Measurements from ENCODE around the gene TMC2. TPM values are rescaled to one million over a fixed set of nuclear protein-coding genes. Genes with fewer than 3 reads are reported as not detected.
"Not testable (repeated sequence)": the region's sequence is repeated elsewhere in the genome, so short reads cannot be mapped to it uniquely, and the experiment has no call there.

Gene TMC2, protein sequence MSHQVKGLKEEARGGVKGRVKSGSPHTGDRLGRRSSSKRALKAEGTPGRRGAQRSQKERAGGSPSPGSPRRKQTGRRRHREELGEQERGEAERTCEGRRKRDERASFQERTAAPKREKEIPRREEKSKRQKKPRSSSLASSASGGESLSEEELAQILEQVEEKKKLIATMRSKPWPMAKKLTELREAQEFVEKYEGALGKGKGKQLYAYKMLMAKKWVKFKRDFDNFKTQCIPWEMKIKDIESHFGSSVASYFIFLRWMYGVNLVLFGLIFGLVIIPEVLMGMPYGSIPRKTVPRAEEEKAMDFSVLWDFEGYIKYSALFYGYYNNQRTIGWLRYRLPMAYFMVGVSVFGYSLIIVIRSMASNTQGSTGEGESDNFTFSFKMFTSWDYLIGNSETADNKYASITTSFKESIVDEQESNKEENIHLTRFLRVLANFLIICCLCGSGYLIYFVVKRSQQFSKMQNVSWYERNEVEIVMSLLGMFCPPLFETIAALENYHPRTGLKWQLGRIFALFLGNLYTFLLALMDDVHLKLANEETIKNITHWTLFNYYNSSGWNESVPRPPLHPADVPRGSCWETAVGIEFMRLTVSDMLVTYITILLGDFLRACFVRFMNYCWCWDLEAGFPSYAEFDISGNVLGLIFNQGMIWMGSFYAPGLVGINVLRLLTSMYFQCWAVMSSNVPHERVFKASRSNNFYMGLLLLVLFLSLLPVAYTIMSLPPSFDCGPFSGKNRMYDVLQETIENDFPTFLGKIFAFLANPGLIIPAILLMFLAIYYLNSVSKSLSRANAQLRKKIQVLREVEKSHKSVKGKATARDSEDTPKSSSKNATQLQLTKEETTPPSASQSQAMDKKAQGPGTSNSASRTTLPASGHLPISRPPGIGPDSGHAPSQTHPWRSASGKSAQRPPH
- total RNA-seq: not detected in 2 replicates

DNA sequence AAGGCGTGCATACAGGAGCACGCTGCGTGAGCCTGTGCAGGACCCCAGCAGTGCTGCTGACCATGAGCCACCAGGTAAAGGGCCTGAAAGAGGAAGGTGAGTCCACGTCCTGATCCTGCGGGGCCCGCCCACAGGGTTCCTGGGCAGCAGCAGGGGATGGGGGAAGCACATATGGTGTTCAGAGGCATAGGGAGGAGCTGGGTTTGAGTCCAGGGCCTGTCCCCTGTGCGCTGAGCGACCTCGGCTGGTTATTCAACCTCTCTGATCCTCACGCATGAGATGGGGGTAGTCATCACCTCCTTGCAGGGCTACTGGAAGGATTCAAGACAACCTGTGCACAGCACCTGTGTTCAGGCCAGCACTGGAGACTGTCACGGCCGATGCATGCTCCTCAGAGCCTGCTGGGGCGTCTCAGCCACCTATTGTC is at the start of gene TMC2:
TMC2 (plus strand) TSS at position 14 of the 427 bp plus-strand sequence; CDS start at position 63, 49 bp downstream.
- DNase-seq (ENCODE audit: extremely low read depth, low read depth, low spot score): no peak

DNA sequence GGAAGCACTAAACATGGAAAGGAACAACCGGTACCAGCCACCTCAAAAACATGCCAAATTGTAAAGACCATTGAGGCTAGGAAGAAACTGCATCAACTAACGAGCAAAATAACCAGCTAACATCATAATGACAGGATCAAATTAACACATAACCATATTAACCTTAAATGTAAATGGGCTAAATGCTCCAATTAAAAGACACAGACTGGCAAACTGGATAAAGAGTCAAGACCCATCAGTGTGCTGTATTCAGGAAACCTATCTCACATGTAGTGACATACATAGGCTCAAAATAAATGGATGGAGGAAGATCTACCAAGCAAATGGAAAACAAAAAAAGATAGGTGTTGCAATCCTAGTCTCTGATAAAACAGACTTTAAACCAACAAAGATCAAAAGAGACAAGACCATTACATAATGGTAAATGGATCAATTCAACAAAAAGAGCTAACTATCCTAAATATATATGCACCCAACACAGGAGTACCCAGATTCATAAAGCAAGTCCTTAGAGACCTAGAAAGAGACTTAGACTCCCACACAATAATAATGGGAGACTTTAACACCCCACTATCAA is 33.5 kb upstream of the TMC2 start:
- DNase-seq (ENCODE audit: extremely low read depth, low read depth, low spot score): not testable (repeated sequence)

DNA sequence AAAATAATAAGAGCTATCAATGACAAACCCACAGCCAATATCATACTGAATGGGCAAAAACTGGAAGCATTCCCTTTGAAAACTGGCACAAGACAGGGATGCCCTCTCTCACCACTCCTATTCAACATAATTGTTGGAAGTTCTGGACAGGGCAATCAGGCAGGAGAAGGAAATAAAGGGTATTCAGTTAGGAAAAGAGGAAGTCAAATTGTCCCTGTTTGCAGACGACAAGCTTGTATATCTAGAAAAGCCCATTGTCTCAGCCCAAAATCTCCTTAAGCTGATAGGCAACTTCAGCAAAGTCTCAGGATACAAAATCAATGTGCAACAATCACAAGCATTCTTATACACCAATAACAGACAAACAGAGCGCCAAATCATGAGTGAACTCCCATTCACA is 31.6 kb upstream of the TMC2 start:
- DNase-seq (ENCODE audit: extremely low read depth, low read depth, low spot score): not testable (repeated sequence)

DNA sequence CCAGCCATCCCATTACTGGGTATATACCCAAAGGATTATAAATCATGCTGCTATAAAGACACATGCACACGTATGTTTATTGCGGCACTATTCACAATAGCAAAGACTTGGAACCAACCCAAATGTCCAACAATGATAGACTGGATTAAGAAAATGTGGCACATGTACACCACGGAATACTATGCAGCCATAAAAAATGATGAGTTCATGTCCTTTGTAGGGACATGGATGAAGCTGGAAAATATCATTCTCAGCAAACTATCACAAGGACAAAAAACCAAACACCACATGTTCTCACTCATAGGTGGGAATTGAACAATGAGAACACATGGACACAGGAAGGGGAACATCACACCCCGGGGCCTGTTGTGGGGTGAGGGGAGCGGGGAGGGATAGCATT is 29.9 kb upstream of the TMC2 start:
- not testable (repeated sequence) for DNase-seq (ENCODE audit: extremely low read depth, low read depth, low spot score)

DNA sequence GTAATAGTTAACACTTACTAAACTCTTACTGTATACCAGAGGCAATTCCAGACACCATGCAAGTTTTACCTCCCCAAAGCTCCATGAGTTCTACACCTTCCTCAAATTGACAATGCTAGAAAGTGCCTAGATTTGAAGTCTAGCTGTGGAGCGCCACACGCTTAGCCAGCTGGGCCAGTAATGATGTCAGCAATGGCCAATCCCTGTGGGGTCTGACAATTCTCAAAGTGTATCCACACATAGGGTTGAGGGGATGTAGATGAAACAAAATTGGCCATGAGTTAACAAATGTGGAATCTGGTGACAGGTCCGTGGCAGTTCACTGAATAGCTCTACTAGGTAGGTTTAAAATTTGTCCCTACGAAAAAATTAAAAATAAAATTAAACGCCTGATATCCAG is 28.9 kb upstream of the TMC2 start:
- no peak for DNase-seq (ENCODE audit: extremely low read depth, low read depth, low spot score)

DNA sequence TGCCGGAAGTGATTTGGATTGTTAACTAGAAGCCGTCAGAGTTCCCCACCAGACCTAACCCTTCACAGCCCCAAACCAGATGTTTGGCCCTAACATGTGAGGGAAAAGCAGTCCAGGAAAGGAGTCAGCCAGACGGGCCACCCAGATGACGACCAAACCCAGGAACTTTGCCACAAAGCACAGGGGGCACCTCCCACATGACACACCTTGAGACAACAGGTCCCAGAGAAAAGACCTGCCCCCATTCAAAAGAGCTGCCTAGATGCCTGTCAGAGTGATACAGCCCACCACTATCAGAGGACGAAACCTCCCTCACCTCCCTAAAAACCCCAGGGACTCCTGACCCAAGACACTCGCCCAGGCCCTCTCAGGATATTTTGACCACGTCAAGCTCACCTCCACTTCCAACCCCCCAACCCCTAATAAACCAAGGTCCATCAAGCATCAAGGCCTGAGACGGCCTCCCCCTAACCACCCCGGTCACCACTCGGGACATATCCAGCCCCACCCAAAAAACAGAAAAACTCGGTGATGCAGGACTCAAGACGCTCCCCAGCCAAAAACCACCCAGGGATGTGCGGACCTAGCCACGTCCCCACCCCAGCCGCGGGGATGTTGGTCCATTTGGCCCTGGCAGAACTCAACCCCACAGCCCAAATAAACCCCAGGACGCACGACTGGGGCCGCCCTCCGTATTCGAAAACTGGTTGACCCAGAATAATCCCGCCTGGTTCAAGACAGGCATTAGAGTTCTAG is 28.3 kb upstream of the TMC2 start:
- DNase-seq (ENCODE audit: extremely low read depth, low read depth, low spot score): no peak

DNA sequence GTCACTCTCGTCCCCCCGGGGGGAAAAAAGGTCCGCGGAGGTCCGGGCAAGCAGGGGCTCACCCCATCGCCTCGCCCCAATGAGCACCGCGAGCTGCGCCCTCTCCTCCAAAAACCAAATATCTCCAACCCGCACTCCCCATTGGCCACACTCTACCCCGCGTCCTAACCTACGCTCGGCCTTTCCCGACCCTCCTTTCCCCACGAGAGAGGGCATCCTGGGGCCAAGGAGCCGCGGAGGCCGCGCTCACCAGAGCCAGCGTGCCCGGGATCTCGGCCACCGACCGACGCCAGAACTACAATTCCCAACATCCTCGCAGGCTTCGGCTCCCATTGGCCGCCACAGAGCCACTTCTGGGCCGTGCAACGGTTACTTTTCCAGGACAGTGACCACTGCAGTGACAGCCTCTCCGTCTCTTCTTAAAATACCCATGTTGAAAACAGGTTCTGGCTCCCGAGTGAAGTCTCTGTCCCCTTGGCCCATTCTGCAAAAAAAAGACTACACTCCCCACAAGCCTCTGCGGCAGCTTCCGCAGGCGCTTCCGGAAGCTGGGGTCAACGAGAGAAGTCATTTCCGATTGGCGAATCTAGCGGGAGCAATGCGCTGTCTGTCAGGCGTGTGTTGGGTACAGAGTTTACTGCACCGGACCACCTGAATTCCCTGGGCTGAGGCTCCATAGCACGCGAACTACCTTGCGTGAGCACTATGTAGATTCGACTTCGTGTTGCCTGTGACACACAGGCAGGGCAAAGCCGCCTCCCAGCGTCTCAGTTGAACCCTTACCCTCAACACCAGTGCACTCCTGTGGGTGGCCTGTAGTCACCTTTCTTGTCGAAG is 27.5 kb upstream of the TMC2 start, which contains the start of gene ZNF343:
ZNF343 (minus strand) TSS at position 285 of the 837 bp plus-strand sequence. CDS start 15,020 bp downstream, outside the sequence.
- no peak for DNase-seq (ENCODE audit: extremely low read depth, low read depth, low spot score)

DNA sequence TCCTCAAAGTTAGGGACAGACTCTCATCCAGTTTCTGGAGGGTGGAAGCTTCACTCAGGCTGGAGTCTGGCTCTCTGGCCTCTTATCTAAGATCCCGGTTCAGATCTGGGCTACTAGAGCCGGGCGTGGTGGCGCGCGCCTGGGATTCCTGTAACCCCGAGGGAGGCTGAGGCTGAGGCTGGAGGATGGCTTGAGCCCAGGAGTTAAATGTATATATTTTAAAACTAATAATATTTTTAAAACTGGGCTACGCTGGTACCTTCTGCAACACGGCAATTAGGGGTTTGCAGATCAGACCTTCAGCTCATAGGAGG is 26.9 kb upstream of the TMC2 start:
- DNase-seq (ENCODE audit: extremely low read depth, low read depth, low spot score): no peak

DNA sequence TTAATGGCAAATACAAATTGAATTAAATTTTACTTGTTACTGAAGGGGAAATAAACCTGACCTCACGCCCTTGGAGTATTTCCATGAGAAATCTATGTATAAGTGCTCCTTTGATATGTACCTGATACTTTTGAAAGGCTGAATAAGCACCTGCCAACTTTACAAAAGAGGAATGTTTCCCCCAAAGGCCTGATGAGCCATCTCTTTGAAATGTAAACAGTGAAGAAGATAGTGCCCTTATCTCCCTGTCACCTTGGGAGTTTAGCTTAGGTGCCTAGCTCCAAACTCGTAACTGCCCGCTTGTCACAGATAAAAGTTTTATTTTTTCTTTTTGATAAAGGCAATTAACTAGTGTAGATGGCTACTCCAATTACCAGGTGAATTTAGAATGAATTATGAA is 26.6 kb upstream of the TMC2 start:
- no peak for DNase-seq (ENCODE audit: extremely low read depth, low read depth, low spot score)

DNA sequence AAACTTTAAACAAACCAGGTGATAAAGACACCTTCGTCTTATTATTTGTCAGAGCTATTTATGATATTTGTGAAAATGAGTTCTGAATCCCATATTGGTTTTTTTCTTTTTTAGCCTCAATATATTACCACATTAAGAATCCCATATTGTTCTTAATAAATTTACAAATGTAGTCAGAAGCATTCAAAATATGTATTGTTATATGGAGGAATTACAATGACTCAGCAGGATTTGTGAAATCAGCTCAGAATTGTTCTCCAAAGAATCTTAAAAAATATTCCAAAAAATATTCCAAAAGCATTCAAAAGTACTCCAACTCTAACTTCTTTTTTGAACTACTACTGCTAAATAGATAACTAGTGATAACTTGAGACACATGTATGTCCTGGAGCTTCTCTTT is 21.2 kb upstream of the TMC2 start:
- DNase-seq (ENCODE audit: extremely low read depth, low read depth, low spot score): no peak

DNA sequence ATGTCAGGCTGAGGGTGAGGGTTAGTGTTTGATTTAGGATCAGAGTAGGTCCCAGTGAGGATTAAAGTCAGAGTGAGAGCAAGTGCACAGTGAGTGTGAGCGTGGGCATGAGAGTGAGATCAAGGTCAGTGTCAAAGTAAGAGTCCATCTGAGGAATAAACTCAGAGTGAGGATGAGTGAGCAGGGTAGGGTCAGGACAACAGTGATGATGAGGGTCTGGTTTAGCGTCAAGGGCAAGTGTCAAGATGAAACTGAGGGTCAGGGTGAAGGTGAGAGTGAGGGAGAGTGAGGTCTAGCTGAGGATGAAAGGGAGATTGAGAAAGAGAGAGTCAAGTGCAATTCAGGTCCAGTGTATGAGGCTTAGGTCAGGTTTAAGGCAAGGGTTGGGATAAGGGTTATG is 20.0 kb upstream of the TMC2 start:
- DNase-seq (ENCODE audit: extremely low read depth, low read depth, low spot score): no peak

DNA sequence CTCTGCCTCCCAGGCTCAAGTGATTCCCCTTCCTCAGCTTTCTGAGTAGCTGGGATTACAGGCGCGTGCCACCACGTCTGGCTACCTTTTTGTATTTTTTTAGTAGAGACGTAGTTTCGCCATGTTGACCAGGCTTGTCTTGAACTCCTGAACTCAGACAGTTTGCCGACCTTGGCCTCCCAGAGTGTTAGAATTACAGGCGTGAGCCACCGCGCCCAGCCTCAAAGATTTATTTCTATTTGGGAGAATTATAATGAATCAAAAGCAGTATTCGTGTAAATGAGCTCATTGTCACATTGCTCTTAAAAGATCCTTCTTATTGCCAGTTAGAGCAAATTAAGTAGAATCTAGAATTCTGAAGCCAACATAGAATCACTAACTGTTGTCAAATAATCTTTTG is 18.3 kb upstream of the TMC2 start:
- DNase-seq (ENCODE audit: extremely low read depth, low read depth, low spot score): no peak

DNA sequence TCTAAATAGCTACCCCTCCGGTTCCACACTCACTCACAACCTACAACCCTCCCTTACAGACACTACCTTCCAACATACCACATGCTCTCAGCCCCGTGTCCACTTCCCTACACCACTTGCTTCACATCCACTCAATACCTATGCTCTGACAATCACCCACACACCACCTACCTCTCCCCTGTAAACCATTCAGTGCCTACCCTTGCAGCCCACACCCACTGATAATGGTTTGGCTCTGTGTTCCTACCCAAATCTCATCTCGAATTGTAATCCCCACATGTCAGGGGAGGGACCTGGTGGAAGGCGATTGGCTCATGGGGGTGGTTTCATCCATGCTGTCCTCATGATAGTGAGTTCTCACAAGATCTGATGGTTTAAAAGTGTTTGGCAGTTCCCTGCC is 17.8 kb upstream of the TMC2 start:
- no peak for DNase-seq (ENCODE audit: extremely low read depth, low read depth, low spot score)

DNA sequence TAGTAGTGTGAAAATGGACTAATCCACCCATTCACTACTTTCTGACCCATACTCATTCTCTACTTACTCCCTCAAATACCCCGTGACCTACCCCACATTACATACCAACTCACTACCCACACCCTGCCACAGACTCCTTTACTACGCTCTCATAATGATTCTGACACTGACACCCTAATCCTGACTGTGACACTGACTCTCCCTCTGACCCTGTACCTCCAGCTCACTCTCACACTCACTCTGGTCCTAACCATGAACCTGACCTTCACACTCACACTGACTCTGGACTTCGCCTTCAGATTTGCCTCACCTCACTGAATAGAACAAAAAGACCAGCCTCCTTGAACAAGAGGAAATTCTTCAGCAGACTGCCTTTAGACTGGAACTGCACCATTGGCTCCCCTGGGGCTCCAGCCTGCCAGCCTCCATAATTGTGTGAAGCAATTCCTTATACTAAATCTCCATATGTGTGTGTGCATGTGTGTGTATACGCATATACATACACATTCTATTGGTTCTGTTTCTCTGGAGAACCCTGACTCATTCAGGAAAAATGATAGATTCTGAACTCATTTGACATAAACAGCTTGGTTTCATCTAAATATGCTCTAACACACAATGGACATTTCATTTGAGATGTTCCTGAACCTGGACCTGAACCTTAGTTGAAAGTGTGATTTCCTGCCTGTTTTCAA is 17.1 kb upstream of the TMC2 start:
- no peak for DNase-seq (ENCODE audit: extremely low read depth, low read depth, low spot score)

DNA sequence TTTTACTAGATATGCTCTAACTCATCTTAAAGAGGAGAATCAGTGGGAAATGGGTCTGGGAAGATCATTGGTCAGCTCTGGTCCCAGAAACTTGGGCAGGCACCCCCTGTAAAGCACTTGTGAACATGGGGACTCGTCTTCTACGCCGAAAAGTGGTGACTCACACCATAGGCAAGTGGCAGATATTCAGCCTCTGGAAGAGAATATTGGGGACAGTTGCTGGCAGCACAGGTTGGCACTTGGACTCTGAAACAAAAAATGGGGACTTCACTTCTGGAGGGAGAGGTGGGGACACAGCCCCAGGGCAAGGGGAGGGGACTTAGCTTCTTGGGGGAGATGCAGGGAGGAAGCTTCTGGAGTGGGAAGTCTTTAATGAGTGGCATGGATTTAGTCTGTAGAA is 15.8 kb upstream of the TMC2 start:
- DNase-seq (ENCODE audit: extremely low read depth, low read depth, low spot score): no peak

DNA sequence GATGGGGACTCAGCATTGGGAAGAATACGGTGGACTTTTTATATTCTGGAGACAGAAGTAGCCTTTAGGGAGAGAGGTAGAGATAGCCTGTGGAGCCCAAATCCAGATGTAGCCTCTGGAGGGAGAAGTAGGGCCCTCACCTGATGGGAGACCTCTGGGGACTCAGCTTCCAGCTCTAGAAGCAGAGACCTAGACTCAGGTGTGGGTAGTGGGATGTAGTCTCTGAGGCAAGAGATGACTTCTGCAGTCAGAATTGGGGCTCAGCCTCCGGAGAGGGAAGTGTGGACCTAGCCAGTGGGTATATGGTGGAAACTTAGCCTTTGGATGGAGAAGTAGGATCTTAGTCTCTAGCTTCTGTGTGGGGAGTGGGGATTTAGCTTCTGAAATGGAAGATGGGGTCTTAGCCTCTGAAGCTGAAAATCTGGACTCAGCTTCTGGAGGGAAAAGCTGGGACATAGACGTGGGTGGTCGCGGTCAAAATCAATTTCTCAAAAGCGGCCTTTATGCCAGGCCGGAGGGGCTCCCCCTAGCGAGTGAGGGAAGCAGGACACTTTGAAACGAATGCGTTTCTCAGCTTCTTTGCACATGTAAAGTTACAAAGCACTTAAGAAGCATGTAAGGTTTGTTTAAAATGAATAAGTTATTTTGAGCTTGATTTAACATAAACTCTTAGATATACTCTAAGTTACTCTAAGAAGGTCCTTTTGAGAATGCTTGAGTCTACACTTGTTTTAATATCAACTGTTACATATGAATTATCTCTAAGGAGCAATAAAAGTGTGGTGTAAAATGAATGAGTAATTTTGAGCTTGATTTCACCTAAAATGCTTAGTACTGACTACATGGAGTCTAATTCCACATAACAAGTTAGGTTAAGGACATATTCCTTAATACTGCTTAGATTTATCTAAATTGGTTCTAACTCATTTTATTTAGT is 14.7 kb upstream of the TMC2 start:
- DNase-seq (ENCODE audit: extremely low read depth, low read depth, low spot score): no peak

DNA sequence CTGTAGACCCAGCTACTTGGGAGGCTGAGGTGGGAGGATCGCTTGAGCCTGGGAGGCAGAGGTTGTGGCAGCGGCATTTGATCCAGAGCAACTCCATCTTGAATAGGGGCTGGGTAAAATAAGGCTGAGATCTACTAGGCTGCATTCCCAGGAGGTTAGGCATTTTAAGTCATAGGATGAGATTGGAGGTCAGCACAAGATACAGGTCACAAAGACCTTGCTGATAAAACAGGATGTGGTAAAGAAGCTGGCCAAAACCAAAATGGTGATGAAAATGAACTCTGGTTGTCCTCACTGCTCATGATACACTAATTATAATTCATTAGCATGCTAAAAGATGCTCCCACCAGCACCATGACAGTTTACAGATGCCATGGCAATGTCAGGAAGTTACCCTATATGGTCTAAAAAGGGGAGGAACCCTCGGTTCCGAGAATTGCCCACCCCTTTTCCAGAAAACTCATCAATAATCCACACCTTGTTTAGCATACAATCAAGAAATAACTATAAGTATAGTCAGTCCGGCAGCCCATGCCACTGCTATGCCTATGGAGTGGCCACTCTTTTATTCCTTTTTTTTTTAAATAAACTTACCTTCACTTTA is 13.4 kb upstream of the TMC2 start:
- DNase-seq (ENCODE audit: extremely low read depth, low read depth, low spot score): not testable (repeated sequence)
